HCT116 (cell line): Measurements from ENCODE around the gene ITGA11. TPM values are rescaled to one million over a fixed set of nuclear protein-coding genes. Genes with fewer than 3 reads are reported as not detected.

ENCODE experiments used
- ATAC-seq: fragments of 200-7000 bp; cut with Tn5 transposase; 2 replicates; pipeline ENCODE4 v1.9.1; 2020; ENCODE audit warnings: mild to moderate bottlenecking, moderate library complexity
- BruUV-seq: library from RNA; stranded (reverse); fragments of 400-500 nt; replicated peaks from 2 replicates; lab custom pipeline; 2021; lab: Mats Ljungman, UMichigan
- CTCF ChIA-PET: fragments of 300-600 bp; sonication (Branson Sonifier 250); formaldehyde crosslinking; loops from one replicate; lab custom pipeline; 2021; ENCODE audit warnings: antibody characterized with exemption; lab: Charles Lee
- POLR2A ChIA-PET: fragments of 300-600, 350-600 bp; sonication (Branson Sonifier 250); formaldehyde crosslinking; loops from one replicate; lab custom pipeline; 2021; ENCODE audit warnings: antibody characterized with exemption; lab: Charles Lee
- RAD21 ChIA-PET, 2 experiments: fragments of 300-600 bp; sonication (Branson Sonifier 250); formaldehyde crosslinking; loops; one replicate each; lab custom pipeline; 2023; ENCODE audit warnings: low total read pairs in 2 of 2; ENCODE audit not compliant: uncharacterized antibody in 2 of 2, unreplicated experiment in 2 of 2, low non-redundant PET in 1 of 2; lab: Charles Lee
- DNase-seq: peaks from one replicate; pipeline ENCODE4 v3.0.0-alpha.2; 2010; ENCODE audit warnings: low read depth, low spot score
- H2AFZ ChIP-seq: fragments of 200-600 bp; shearing (Covaris generic), sonication (generic); 2 replicates; pipeline ENCODE4 v1.6.1; 2017; ENCODE audit warnings: low read depth, mixed run types, mixed read lengths, antibody characterized with exemption, low read length; ENCODE audit not compliant: poor library complexity, severe bottlenecking
- H3K27ac ChIP-seq: 2 replicates; pipeline ENCODE4 v1.5.1; 2012; ENCODE audit warnings: low read depth, low read length
- H3K27me3 ChIP-seq: fragments of 200-600 bp; sonication (generic); 2 replicates; pipeline ENCODE4 v1.6.1; 2016; ENCODE audit warnings: mixed run types, low read length, mixed read lengths; ENCODE audit not compliant: insufficient read depth
- H3K36me3 ChIP-seq, 2 experiments: fragments of 200-500 bp in 1 of 2; fragments of 200-600 bp in 1 of 2; sonication (Bioruptor generic) in 1 of 2; sonication (generic) in 1 of 2; 2 replicates each; pipeline versions ENCODE4 v1.5.1 to v1.6.1; 2014 to 2016; ENCODE audit warnings: low read length in 2 of 2, inconsistent platforms in 1 of 2, mixed read lengths in 1 of 2, mixed run types in 1 of 2; ENCODE audit not compliant: insufficient read depth in 2 of 2, control insufficient read depth in 1 of 2
- H3K4me1 ChIP-seq, 2 experiments: fragments of 200-600 bp in 1 of 2; sonication (generic) in 1 of 2; 2 replicates each; pipeline versions ENCODE4 v1.5.1 to v1.6.1; 2012 to 2017; ENCODE audit warnings: low read length in 2 of 2, inconsistent platforms in 1 of 2, mild to moderate bottlenecking in 1 of 2, mixed read lengths in 1 of 2, mixed run types in 1 of 2, moderate library complexity in 1 of 2; ENCODE audit not compliant: insufficient read depth in 2 of 2, control insufficient read depth in 1 of 2
- H3K4me2 ChIP-seq: fragments of 200-600 bp; sonication (generic); 2 replicates; pipeline ENCODE4 v1.6.1; 2017; ENCODE audit warnings: mixed run types, low read length, mixed read lengths
- H3K4me3 ChIP-seq, 2 experiments: fragments of 200-600 bp in 1 of 2; sonication (generic) in 1 of 2; replicated peaks in 1 of 2; 2 replicates each; pipeline ENCODE4 v1.5.1; 2011 to 2016; ENCODE audit warnings: low read length in 2 of 2, control low read depth in 1 of 2, low read depth in 1 of 2, mild to moderate bottlenecking in 1 of 2, mixed read lengths in 1 of 2, mixed run types in 1 of 2
- H3K79me2 ChIP-seq: fragments of 200-600 bp; sonication (generic); 2 replicates; pipeline ENCODE4 v1.6.1; 2017; ENCODE audit warnings: mild to moderate bottlenecking, mixed run types, low read length, moderate library complexity, mixed read lengths; ENCODE audit not compliant: insufficient read depth
- H3K9ac ChIP-seq: fragments of 200-600 bp; sonication (generic); 2 replicates; pipeline ENCODE4 v1.6.1; 2016; ENCODE audit warnings: low read length, mixed read lengths
- H3K9me2 ChIP-seq: fragments of 200-600 bp; sonication (generic), shearing (Covaris generic); 2 replicates; pipeline ENCODE4 v1.6.1; 2017; ENCODE audit warnings: mixed run types, mild to moderate bottlenecking, moderate library complexity; ENCODE audit not compliant: insufficient read depth
- H3K9me3 ChIP-seq, 2 experiments: fragments of 200-500 bp in 1 of 2; fragments of 200-600 bp in 1 of 2; sonication (Bioruptor generic) in 1 of 2; sonication (generic) in 1 of 2; 2 replicates each; pipeline ENCODE4 v1.6.1; 2014 to 2017; ENCODE audit warnings: low read length in 2 of 2, mixed read lengths in 2 of 2, inconsistent platforms in 1 of 2, low read depth in 1 of 2, mild to moderate bottlenecking in 1 of 2, mixed run types in 1 of 2, moderate library complexity in 1 of 2; ENCODE audit not compliant: control insufficient read depth in 1 of 2, insufficient read depth in 1 of 2
- H4K20me1 ChIP-seq: fragments of 200-600 bp; sonication (generic), shearing (Covaris generic); 2 replicates; pipeline ENCODE4 v1.6.1; 2017; ENCODE audit warnings: mixed run types, mild to moderate bottlenecking, moderate library complexity; ENCODE audit not compliant: insufficient read depth
- ATF3 ChIP-seq: IDR thresholded peaks from 2 replicates; pipeline ENCODE4 v1.6.1; 2012
- CBX3 ChIP-seq: IDR thresholded peaks from 2 replicates; pipeline ENCODE4 v1.6.1; 2012; ENCODE audit warnings: low read depth
- CTCF ChIP-seq, 3 experiments: fragments of 200-600 bp in 1 of 3; sonication (generic) in 1 of 3; IDR thresholded peaks in 2 of 3; conservative IDR thresholded peaks in 1 of 3; 2 replicates each; pipeline ENCODE4 v1.5.1; 2012 to 2017; ENCODE audit warnings: low read depth in 2 of 3, low read length in 2 of 3, antibody characterized with exemption in 1 of 3, borderline replicate concordance in 1 of 3, control low read depth in 1 of 3, mild to moderate bottlenecking in 1 of 3, mixed read lengths in 1 of 3, mixed run types in 1 of 3, moderate library complexity in 1 of 3; ENCODE audit not compliant: insufficient read depth in 1 of 3
- EGR1 ChIP-seq: IDR thresholded peaks from 2 replicates; pipeline ENCODE4 v1.6.1; 2012; ENCODE audit warnings: low read depth
- ELF1 ChIP-seq: IDR thresholded peaks from 2 replicates; pipeline ENCODE4 v1.6.1; 2012; ENCODE audit warnings: low read depth, borderline replicate concordance
- EZH2phosphoT487 ChIP-seq: fragments of 200-600 bp; IDR thresholded peaks from 2 replicates; pipeline ENCODE4 v1.6.1; 2018; ENCODE audit warnings: antibody characterized with exemption, borderline replicate concordance
- JUND ChIP-seq: IDR thresholded peaks from 2 replicates; pipeline ENCODE4 v1.6.1; 2012
- MAX ChIP-seq: IDR thresholded peaks from 2 replicates; pipeline ENCODE4 v1.6.1; 2012
- REST ChIP-seq: IDR thresholded peaks from 2 replicates; pipeline ENCODE4 v1.6.1; 2012; ENCODE audit warnings: low read depth
- SIN3A ChIP-seq: IDR thresholded peaks from 2 replicates; pipeline ENCODE4 v1.6.1; 2012; ENCODE audit warnings: low read depth
- SP1 ChIP-seq: IDR thresholded peaks from 2 replicates; pipeline ENCODE4 v1.6.1; 2012; ENCODE audit warnings: low read depth
- SRF ChIP-seq: IDR thresholded peaks from 2 replicates; pipeline ENCODE4 v1.6.1; 2012; ENCODE audit warnings: low read depth
- YY1 ChIP-seq: IDR thresholded peaks from 2 replicates; pipeline ENCODE4 v1.6.1; 2011; ENCODE audit warnings: low read length, low read depth, moderate library complexity, mild to moderate bottlenecking; ENCODE audit not compliant: insufficient replicate concordance; ENCODE audit errors: extremely low read depth
- ZBTB33 ChIP-seq: IDR thresholded peaks from 2 replicates; pipeline ENCODE4 v1.6.1; 2011; ENCODE audit warnings: mild to moderate bottlenecking, low read length, moderate library complexity; ENCODE audit not compliant: insufficient replicate concordance; ENCODE audit errors: extremely low read depth
- ZFX ChIP-seq: fragments of 450-650 bp; IDR thresholded peaks from 2 replicates; pipeline ENCODE4 v1.6.1; 2017
- intact Hi-C: fragments of 100-400 bp; cut with micrococcal nuclease; formaldehyde crosslinking; loops from 2 replicates; pipeline ENCODE4 v1.10.0; 2022
- total RNA-seq: library from RNA; stranded (reverse); gene quantifications from one replicate; pipeline ENCODE4 v1.2.1, GENCODE V29; 2021; ENCODE audit not compliant: unreplicated experiment

The ITGA11 gene
- total RNA-seq, 1 experiment from 2014 or later: not detected

- no peaks in the 10 kb centered on the region for H3K79me2 ChIP-seq
- peaks cover 34% of the 10 kb centered on the region for H3K27me3 ChIP-seq
- H3K9ac ChIP-seq: no peak overlapping the region
- ATAC-seq (no peak), DNase-seq (no peak)
- peaks cover 0 to 4% of the 10 kb centered on the region in 2 experiments; a peak in 1 of 4 replicates for H3K9me3 ChIP-seq
- no peak overlapping the region for H3K4me2 ChIP-seq
- H3K27ac ChIP-seq: no peak overlapping the region
- POLR2A ChIA-PET: no interaction called here
- intact Hi-C loops: no loop called here
- TF ChIP-seq CBX3: no peak
- TF ChIP-seq EGR1: no peak
- no peak for TF ChIP-seq JUND
- no peak for TF ChIP-seq CTCF (IDR thresholded peaks at IDR 0.05 in 2 of 3, conservative IDR thresholded peaks at IDR 0.05 in 1 of 3; ENCODE audit: borderline replicate concordance in 1 of 3, insufficient read depth in 1 of 3, low read depth in 2 of 3, low read length in 2 of 3)
- TF ChIP-seq ZBTB33: no peak
- no peak for TF ChIP-seq EZH2phosphoT487
- TF ChIP-seq YY1: no peak
- TF ChIP-seq SIN3A: no peak
- no peak for TF ChIP-seq ZFX
- TF ChIP-seq MAX: no peak
- TF ChIP-seq REST: no peak
- no peak for TF ChIP-seq ELF1
- TF ChIP-seq ATF3: no peak
- no peak for TF ChIP-seq SP1
- no peak for TF ChIP-seq SRF
- no TSS peak for BruUV-seq
- H3K36me3 ChIP-seq: no peaks in the 10 kb centered on the region
- no peak overlapping the region for H2AFZ ChIP-seq
- H3K4me1 ChIP-seq: no peaks in the 10 kb centered on the region
- H4K20me1 ChIP-seq: no peaks in the 10 kb centered on the region
- CTCF ChIA-PET: no interaction called here
- RAD21 ChIA-PET: no interaction called here
- H3K9me2 ChIP-seq: no peaks in the 10 kb centered on the region
- H3K4me3 ChIP-seq: no peak overlapping the region
Measured at GRCh38 chr15:68439506-68439905, 7.5 kb upstream of the ITGA11 start.
